ENCODE data around the gene CCDC69. TPM values are rescaled to one million over a fixed set of nuclear protein-coding genes. Genes with fewer than 3 reads are reported as not detected.

CCDC69 gene
- total and polyA plus RNA-seq, 4 donors, result 15.4 to 73.6 (median 61.9) TPM

- no peaks in the 10 kb centered on the region for H3K9me3 ChIP-seq (ENCODE audit: control insufficient read depth in 4 of 4, insufficient read depth in 3 of 4, low read length in 3 of 4)
- no peak for DNase-seq
- no peak overlapping the region for H3K4me3 ChIP-seq
- H3K9ac ChIP-seq (ENCODE audit: insufficient read depth in 1 of 2, low read length in 2 of 2), result no peak overlapping the region
- ATAC-seq (ENCODE audit: insufficient read depth, low FRiP score), result no peak
- peaks cover 0 to 2% (median 0%) of the 10 kb centered on the region in 4 donors for H3K36me3 ChIP-seq (ENCODE audit: control insufficient read depth in 4 of 4, insufficient read depth in 4 of 4, low read length in 4 of 4)
- no peaks in the 10 kb centered on the region for H3K27me3 ChIP-seq (ENCODE audit: control insufficient read depth in 3 of 3, insufficient read depth in 3 of 3, low read length in 2 of 3)
- H3K4me1 ChIP-seq (ENCODE audit: control insufficient read depth in 5 of 5, insufficient read depth in 5 of 5, low read length in 5 of 5), result peaks cover 2 to 35% (median 9%) of the 10 kb centered on the region in 5 donors
- WGBS, 2 donors, result 49 to 50% methylated on average over 3 of the region's 3 CpGs
- H3K27ac ChIP-seq (ENCODE audit: low read depth in 1 of 2, low read length in 1 of 2), result peak overlapping the region; percentile 77 to 83
- TF ChIP-seq CTCF (IDR thresholded peaks at IDR 0.05; ENCODE audit: control extremely low read depth, extremely low read depth), result no peak
These were observed 11.5 kb downstream of the CCDC69 start for GRCh38 chr5:151212406-151212798.

GRCh38 chr5:151208481-151208914, 15.4 kb downstream of the CCDC69 start:
- peak; percentile 54 for ATAC-seq (ENCODE audit: insufficient read depth, low FRiP score)
- Histone ChIP-seq H3K36me3 (ENCODE audit: control insufficient read depth in 4 of 4, insufficient read depth in 4 of 4, low read length in 4 of 4) (no peaks in the 10 kb centered on the region), H3K9me3 (ENCODE audit: control insufficient read depth in 4 of 4, insufficient read depth in 3 of 4, low read length in 3 of 4) (no peaks in the 10 kb centered on the region), H3K4me1 (ENCODE audit: control insufficient read depth in 5 of 5, insufficient read depth in 5 of 5, low read length in 5 of 5) (peaks cover 0 to 23% (median 2%) of the 10 kb centered on the region in 5 donors), H3K27me3 (ENCODE audit: control insufficient read depth in 3 of 3, insufficient read depth in 3 of 3, low read length in 2 of 3) (no peaks in the 10 kb centered on the region), H3K27ac (ENCODE audit: low read depth in 1 of 2, low read length in 1 of 2) (peak overlapping the region; percentile 28 to 95), H3K4me3 (no peak overlapping the region), H3K9ac (ENCODE audit: insufficient read depth in 1 of 2, low read length in 2 of 2) (no peak overlapping the region)
- TF ChIP-seq CTCF (IDR thresholded peaks at IDR 0.05; ENCODE audit: control extremely low read depth, extremely low read depth), result no peak
- peak in 1 of 3 donors; percentile 25 for DNase-seq
- WGBS, 2 donors, result 10 to 19% methylated on average over 5 of the region's 5 CpGs

GRCh38 chr5:151205411-151205810, 18.5 kb downstream of the CCDC69 start:
- H3K27ac ChIP-seq (ENCODE audit: low read depth in 1 of 2, low read length in 1 of 2), result no peak overlapping the region
- DNase-seq, result no peak
- H3K4me1 ChIP-seq (ENCODE audit: control insufficient read depth in 5 of 5, insufficient read depth in 5 of 5, low read length in 5 of 5), result peaks cover 0 to 14% (median 0%) of the 10 kb centered on the region in 5 donors
- no peaks in the 10 kb centered on the region for H3K9me3 ChIP-seq (ENCODE audit: control insufficient read depth in 4 of 4, insufficient read depth in 3 of 4, low read length in 3 of 4)
- TF ChIP-seq CTCF (IDR thresholded peaks at IDR 0.05; ENCODE audit: control extremely low read depth, extremely low read depth), result no peak
- ATAC-seq (ENCODE audit: insufficient read depth, low FRiP score), result no peak
- 91 to 95% methylated on average over 10 of the region's 10 CpGs for WGBS, 2 donors
- no peak overlapping the region for H3K9ac ChIP-seq (ENCODE audit: insufficient read depth in 1 of 2, low read length in 2 of 2)
- H3K4me3 ChIP-seq, result no peak overlapping the region
- H3K27me3 ChIP-seq (ENCODE audit: control insufficient read depth in 3 of 3, insufficient read depth in 3 of 3, low read length in 2 of 3), result no peaks in the 10 kb centered on the region
- H3K36me3 ChIP-seq (ENCODE audit: control insufficient read depth in 4 of 4, insufficient read depth in 4 of 4, low read length in 4 of 4), result peaks cover 0 to 8% (median 2%) of the 10 kb centered on the region in 4 donors

GRCh38 chr5:151204051-151204450, 19.8 kb downstream of the CCDC69 start:
- H3K9ac ChIP-seq (ENCODE audit: insufficient read depth in 1 of 2, low read length in 2 of 2), result no peak overlapping the region
- H3K27me3 ChIP-seq (ENCODE audit: control insufficient read depth in 3 of 3, insufficient read depth in 3 of 3, low read length in 2 of 3), result no peaks in the 10 kb centered on the region
- H3K9me3 ChIP-seq (ENCODE audit: control insufficient read depth in 4 of 4, insufficient read depth in 3 of 4, low read length in 3 of 4), result no peaks in the 10 kb centered on the region
- ATAC-seq (ENCODE audit: insufficient read depth, low FRiP score), result no peak
- peaks cover 0 to 17% (median 6%) of the 10 kb centered on the region in 4 donors for H3K36me3 ChIP-seq (ENCODE audit: control insufficient read depth in 4 of 4, insufficient read depth in 4 of 4, low read length in 4 of 4)
- no peak overlapping the region for H3K4me3 ChIP-seq
- DNase-seq, result no peak
- 93% methylated on average over 5 of the region's 5 CpGs for WGBS, 2 donors
- no peak overlapping the region for H3K27ac ChIP-seq (ENCODE audit: low read depth in 1 of 2, low read length in 1 of 2)
- no peak for TF ChIP-seq CTCF (IDR thresholded peaks at IDR 0.05; ENCODE audit: control extremely low read depth, extremely low read depth)
- H3K4me1 ChIP-seq (ENCODE audit: control insufficient read depth in 5 of 5, insufficient read depth in 5 of 5, low read length in 5 of 5), result peaks cover 0 to 11% (median 0%) of the 10 kb centered on the region in 5 donors

Data from lung (tissue), 12 donors.